ENCODE results near the gene JSRP1.

Gene JSRP1

GRCh38 chr19:2255982-2256685 is at the start of gene JSRP1:
Gene JSRP1, minus strand, starts transcription at chr19:2256417. Its CDS starts 1,103 bp downstream, at chr19:2255314.
- DNase-seq (ENCODE audit: low read depth): no peak

DNA sequence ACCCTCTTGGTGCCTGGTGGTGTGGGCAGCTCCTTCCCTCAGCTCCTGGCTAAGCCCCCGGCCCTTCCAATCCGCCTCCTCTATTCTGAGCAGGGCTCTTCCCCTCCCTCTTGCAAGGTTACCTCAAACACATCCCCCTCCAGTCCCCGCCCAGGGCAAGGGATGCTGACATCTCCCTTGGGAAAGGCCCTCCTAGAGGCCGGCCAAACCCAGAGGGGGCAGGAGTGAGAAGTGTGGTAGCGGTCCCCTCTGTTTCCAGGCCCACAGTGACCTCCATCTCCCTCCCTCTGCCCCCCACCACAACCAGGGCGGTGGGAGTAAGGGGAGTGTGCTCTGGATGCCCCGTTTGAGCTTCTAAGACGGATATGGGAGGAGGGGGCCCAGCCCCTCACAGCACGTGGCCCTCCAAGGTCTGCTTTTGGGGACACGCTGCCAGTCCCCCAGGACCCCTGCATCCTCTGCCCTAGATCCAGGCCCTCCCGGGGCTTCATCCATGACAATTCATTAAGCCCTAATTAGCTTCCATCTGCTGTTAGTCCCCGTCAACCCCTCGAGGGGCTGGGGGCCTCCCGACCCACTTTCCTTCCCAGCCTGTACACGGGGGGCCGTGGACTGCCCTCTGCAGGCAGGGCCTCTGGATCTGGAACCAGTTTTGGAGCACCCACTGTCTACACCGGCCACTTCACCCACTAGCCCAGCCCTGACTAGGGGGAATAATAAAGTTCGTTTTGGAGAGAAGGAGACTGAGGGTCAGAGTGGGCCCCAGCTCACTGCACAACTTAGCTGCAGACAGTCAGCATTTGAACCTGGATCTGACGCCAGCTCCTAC is 49.4 kb upstream of the JSRP1 start:
- no peak for DNase-seq (ENCODE audit: low read depth)

- no peak for DNase-seq (ENCODE audit: low read depth)
Measured at GRCh38 chr19:2303211-2303798, 47.1 kb upstream of the JSRP1 start.

DNA sequence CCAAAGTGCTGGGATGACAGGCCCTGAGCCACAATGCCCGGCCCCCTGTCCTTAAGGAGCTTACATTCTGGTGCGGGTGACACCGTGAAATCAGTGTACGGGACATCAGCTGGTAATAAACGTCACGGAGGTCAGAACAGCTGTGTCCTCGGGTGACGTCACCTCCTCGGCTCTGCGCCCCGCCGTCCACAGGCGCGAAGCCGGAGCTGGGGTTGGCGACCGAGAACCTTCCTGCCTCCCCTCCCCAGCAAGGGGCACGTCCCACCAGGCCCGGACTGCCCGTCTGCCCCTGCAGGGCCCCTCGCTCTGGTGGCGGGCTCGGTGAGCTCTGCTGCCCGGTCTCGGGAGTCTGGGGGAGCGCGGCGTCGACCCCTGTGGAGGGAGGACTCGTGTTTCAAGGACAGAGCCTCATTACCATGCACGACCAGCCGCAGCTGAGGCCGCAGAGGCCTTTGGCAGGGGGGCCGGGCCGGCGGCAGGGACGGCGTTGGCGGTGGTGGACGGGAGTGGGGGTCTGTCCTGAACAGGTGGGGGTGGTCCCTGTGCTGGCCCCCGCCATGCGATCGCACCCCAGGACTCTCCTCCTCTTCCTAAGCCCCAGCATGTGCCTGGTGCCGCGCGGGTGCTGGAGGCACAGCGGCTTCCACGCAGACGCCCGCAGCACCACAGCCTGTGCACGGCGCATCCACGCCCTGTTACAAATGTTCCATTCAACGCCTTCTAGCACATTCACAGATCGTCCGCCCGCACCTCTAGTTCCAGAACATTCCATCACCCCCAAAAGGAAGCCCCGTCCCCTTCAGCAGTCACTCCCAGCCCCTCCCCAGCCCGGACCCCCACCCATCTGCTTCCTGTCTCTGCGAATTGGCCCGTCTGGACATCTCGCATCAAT is 46.3 kb upstream of the JSRP1 start:
- peak; percentile 16 for DNase-seq (ENCODE audit: low read depth)

DNA sequence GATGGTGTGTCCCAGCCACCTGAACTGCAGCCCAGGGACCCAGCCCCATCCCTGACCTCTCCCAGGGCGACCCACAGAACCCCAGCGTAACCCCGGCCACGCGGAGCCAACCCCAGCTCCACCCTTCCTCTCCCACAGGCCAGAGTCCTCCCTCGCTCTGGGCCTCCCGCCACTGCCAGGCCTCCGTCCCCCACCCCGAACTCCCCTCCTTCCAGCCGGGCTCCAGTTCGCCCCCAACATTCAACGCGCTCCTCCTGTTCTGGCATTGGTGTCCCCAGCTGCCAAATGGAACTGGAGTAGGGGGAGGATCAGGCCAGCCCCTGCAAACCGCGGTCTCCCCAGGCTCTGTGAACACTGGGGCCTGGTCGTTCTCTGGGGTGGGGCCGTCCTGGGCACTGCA is 44.3 kb upstream of the JSRP1 start:
- DNase-seq (ENCODE audit: low read depth): no peak

DNA sequence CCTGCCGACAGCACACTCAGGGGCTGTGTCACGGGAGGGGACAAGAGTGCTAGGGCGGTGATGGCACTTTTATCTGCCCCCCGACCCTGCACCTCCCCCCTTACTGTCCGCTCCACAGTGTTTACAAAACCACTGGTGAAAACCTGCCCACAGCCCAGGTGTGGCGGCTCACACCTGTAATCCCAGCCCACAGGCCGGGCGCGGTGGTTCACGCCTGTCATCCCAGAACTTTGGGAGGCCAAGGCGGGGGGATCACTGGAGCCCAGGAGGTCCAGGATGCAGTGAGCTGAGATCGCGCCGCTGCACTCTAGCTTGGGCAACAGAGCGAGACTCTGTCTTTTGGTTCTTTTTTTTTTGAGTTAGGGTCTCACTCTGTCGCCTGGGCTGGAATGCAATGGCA is 39.9 kb upstream of the JSRP1 start:
- DNase-seq (ENCODE audit: low read depth): no peak

DNA sequence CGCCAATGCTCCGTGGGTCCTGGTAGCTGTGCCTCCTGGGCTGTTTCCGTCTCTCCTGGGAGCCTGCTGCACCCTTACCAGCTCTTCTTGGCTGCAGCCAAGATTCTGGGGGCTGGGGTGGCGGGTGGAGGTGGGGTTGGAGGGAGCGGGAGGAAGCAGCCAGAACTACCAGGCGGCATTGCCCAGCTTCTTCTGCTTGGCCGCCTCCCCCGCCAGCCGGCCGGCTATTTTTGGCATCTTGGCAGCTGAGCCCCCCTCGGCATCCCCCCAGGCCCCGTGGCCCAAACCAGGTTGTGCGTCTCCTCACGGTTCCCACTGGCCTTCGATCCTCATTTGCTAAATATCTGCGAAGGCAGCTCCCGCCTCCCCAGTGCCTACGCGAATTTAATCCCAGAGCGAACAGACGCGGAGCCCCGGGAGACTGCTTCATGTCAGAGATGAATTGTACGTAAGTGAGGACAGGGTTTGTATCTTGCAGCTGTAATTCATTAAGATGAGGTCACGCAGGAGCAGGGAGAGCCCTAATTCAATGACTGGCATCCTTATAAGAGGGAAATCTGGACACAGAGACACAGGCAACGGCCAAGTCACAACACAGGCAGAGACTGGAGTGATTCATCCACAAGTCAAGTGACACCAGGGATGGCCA is 38.6 kb upstream of the JSRP1 start:
- DNase-seq (ENCODE audit: low read depth): peak; percentile 70

DNA sequence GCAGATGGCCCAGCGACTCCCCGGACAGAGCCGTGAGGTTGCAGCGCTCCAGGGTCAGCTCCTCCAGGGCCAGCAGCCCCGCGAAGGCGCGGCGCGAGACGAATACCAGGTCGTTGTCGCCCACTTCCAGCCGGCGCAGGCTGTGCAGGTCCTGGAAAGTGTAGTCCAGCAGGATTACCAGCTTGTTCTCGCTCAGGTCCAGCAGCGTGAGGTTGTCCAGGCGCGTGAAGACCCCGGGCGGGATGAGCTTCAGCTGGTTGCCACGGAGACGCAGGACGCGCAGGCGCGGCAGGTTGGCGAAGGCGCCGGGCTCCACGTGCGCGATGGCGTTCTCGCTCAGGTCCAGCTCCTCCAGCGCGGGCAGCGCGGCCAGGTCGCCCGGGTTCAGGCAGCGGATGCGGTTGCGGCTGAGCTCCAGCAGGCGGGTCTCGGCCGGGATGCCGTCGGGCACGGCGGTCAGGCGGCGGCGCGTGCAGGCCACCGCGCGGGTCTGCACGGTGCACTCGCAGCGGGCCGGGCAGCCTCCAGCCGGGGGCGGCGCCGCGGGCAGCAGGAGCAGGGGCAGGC is 35.1 kb upstream of the JSRP1 start:
- no peak for DNase-seq (ENCODE audit: low read depth)

DNA sequence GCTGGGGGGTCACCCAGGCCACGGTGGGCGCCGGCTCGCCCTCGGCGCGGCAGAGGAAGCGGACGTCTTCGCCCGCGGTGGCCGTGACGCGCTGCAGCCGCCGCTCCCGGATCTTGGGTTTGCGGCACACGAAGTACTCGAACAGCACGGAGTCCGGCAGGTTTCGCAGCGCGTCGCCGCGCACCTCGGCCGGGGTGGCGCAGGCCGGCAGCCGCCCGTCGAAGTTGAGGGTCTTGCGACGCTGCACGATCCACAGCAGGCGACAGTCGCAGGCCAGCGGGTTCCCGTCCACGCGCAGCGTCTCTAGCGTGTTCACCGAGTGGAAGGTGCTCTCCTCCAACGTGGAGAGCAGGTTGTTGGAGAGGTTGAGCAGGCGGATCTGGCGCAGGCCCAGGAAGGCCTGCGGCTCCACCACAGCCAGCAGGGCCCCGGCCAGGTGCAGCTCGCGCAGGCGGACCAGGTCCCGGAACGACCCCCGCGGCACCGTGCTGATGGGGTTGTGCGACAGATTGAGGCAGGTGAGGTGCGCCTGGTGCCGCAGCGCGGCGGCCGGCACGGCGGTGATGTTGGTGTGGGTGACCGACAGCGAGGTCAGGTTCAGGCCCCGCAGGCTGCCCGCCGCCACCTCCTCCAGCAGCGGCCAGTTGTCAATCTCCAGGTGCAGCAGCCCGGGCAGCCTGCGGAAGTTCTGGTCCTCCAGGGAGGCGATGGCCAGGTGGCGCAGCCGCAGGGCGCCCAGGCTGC is 34.4 kb upstream of the JSRP1 start:
- DNase-seq (ENCODE audit: low read depth): no peak

GRCh38 chr19:2289714-2290435 is 33.7 kb upstream of the JSRP1 start:
- no peak for DNase-seq (ENCODE audit: low read depth)

- DNase-seq (ENCODE audit: low read depth): no peak
Measured at GRCh38 chr19:2288818-2289713, 32.8 kb upstream of the JSRP1 start.

DNA sequence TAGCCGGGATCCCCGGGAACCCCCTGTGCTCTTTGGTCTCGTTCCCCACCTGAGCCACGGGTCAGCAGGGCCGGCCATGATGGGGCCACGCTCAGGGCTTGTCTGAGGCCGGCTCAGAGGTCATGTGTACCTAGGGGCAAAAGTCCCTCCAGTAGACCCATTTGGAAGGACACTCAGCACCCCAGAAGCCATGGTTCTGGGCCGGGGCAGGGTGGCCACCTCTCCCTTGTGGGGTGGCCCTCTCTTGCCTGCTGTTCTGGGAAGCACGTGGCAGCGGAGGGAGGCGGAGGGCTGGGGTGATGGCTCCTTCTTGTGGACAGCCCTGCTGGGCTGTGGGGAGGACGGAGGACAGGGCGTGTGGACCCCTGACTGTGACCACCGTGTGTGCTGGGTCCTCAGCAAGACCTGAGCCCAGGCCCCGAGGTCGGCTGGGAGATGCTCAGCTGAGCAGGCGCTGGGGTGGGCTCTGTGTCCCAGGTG is 32.2 kb upstream of the JSRP1 start:
- no peak for DNase-seq (ENCODE audit: low read depth)

- DNase-seq (ENCODE audit: low read depth): no peak
Measured at GRCh38 chr19:2287585-2288337, 31.5 kb upstream of the JSRP1 start.

DNA sequence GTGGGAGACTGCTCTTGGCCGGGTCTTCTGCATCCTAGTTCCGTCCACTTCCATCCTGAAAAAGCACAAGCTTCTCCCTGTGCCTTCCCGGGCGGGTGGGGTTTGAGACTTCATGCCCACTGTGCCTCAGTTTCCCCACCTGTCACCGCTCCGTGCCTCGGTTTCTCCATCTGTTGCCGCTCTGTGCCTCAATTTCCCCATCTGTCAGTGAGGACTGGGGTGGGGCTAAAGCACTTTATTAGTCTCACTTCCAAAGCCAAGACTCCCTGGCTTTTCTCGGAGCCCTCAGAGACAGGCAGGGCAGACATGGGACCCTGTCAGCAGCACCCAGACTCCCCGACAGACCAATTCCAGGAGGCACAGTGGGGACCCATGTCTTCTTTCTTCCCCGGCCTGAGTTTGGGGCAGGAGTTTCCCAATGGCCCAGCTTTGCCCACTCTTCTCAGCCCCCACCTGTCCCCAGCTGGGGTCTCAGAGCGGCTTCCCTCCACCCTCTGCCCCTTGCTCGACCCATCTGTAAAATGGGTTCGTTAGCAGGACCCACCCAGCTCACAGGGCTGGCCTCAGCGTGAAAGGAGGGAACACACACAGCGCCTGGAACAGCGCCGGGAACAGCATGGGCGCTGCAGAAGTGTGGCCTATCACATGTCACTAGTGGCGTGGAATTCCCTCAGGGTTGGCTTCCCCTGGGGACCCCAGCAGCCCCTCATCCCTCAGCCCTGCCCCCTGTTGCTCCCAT is 30.4 kb upstream of the JSRP1 start:
- DNase-seq (ENCODE audit: low read depth): no peak

GRCh38 chr19:2283835-2284507 is 27.8 kb upstream of the JSRP1 start:
- no peak for DNase-seq (ENCODE audit: low read depth)

- no peak for DNase-seq (ENCODE audit: low read depth)
Measured at GRCh38 chr19:2282862-2283237, 26.6 kb upstream of the JSRP1 start.

Data from amniotic epithelial cell (primary cell).